ENCODE measurements around the gene PTPN13. TPM values are rescaled to one million over a fixed set of nuclear protein-coding genes. Genes with fewer than 3 reads are reported as not detected.

PTPN13 gene
- total RNA-seq, 4 donors from 2014 or later: 86.4 to 113 (median 92.6) TPM

GRCh38 chr4:86579941-86580340 lies 14.2 kb upstream of the PTPN13 start:
- no peak for DNase-seq (ENCODE audit: low spot score in 2 of 2)
- Histone ChIP-seq H3K9me3 (no peaks in the 10 kb centered on the region), H3K36me3 (no peaks in the 10 kb centered on the region), H3K4me1 (peaks cover 0 to 32% (median 0%) of the 10 kb centered on the region in 4 donors), H3K27me3 (no peaks in the 10 kb centered on the region), H3K27ac (no peak overlapping the region), H3K4me3 (no peak overlapping the region)
- WGBS, 2 donors: 93 to 97% methylated on average over 6 of the region's 6 CpGs
- TF ChIP-seq POLR2A (IDR thresholded peaks at IDR 0.05) (no peak), CTCF (IDR thresholded peaks at IDR 0.05) (no peak), EP300 (IDR thresholded peaks at IDR 0.05) (no peak)

- 30 to 33% methylated on average over 2 of the region's 2 CpGs for WGBS, 2 donors
Observed at GRCh38 chr4:86582410-86582809, 11.7 kb upstream of the PTPN13 start.

GRCh38 chr4:86586160-86586572 lies 7.9 kb upstream of the PTPN13 start:
- no peaks in the 10 kb centered on the region for H3K36me3 ChIP-seq
- DNase-seq (ENCODE audit: low spot score in 2 of 2): no peak
- no peaks in the 10 kb centered on the region for H3K27me3 ChIP-seq
- H3K4me3 ChIP-seq: peak overlapping the region in 1 of 4 donors; percentile 10
- 47 to 53% methylated on average over 4 of the region's 4 CpGs for WGBS, 2 donors
- peak overlapping the region; percentile 17 to 77 (median 67) for H3K27ac ChIP-seq
- TF ChIP-seq EP300 (IDR thresholded peaks at IDR 0.05): no peak
- TF ChIP-seq CTCF (IDR thresholded peaks at IDR 0.05): no peak
- no peak for TF ChIP-seq POLR2A (IDR thresholded peaks at IDR 0.05)
- peaks cover 0 to 41% (median 12%) of the 10 kb centered on the region in 4 donors for H3K4me1 ChIP-seq
- no peaks in the 10 kb centered on the region for H3K9me3 ChIP-seq

More at GRCh38 chr4:86582410-86582809, 11.7 kb upstream of the PTPN13 start:
- H3K27me3 ChIP-seq: no peaks in the 10 kb centered on the region
- no peak for DNase-seq (ENCODE audit: low spot score in 2 of 2)
- peaks cover 0 to 57% (median 10%) of the 10 kb centered on the region in 4 donors for H3K4me1 ChIP-seq
- H3K4me3 ChIP-seq: peak overlapping the region in 3 of 4 donors; percentile 1 to 26 (median 11)
- H3K36me3 ChIP-seq: no peaks in the 10 kb centered on the region
- no peaks in the 10 kb centered on the region for H3K9me3 ChIP-seq
- peak overlapping the region in 2 of 4 donors; percentile 4 to 66 for H3K27ac ChIP-seq
- no peak for TF ChIP-seq EP300 (IDR thresholded peaks at IDR 0.05)
- no peak for TF ChIP-seq POLR2A (IDR thresholded peaks at IDR 0.05)
- no peak for TF ChIP-seq CTCF (IDR thresholded peaks at IDR 0.05)

- no peak for DNase-seq (ENCODE audit: low spot score in 2 of 2)
- peak overlapping the region in 3 of 4 donors; percentile 58 to 77 (median 76) for H3K27ac ChIP-seq
Observed at GRCh38 chr4:86586626-86587380, 7.3 kb upstream of the PTPN13 start.

More at GRCh38 chr4:86586626-86587380, 7.3 kb upstream of the PTPN13 start:
- H3K9me3 ChIP-seq: no peaks in the 10 kb centered on the region
- H3K4me1 ChIP-seq: peaks cover 0 to 38% (median 12%) of the 10 kb centered on the region in 4 donors
- TF ChIP-seq POLR2A (IDR thresholded peaks at IDR 0.05): no peak
- TF ChIP-seq EP300 (IDR thresholded peaks at IDR 0.05): no peak
- TF ChIP-seq CTCF (IDR thresholded peaks at IDR 0.05): no peak
- no peak overlapping the region for H3K4me3 ChIP-seq
- H3K27me3 ChIP-seq: no peaks in the 10 kb centered on the region
- 46 to 48% methylated on average over 7 of the region's 7 CpGs for whole genome bisulfite sequencing, 2 donors
- no peaks in the 10 kb centered on the region for H3K36me3 ChIP-seq
